Caco-2 (cell line): ENCODE results near the gene TFEB. TPM values are rescaled to one million over a fixed set of nuclear protein-coding genes. Genes with fewer than 3 reads are reported as not detected.

ENCODE experiments used
- BruUV-seq: library from RNA; stranded (reverse); fragments of 400-500 nt; replicated peaks from 2 replicates; lab custom pipeline; 2021; lab: Mats Ljungman, UMichigan
- CTCF ChIA-PET: fragments of 300-600 bp; sonication (Branson Sonifier 250); formaldehyde crosslinking; loops from one replicate; lab custom pipeline; 2022; ENCODE audit warnings: antibody characterized with exemption; lab: Charles Lee
- POLR2A ChIA-PET: fragments of 300-600 bp; sonication (Branson Sonifier 250); formaldehyde crosslinking; loops from one replicate; lab custom pipeline; 2022; ENCODE audit warnings: antibody characterized with exemption; lab: Charles Lee
- DNase-seq, 2 experiments: peaks; one replicate each; pipeline versions ENCODE4 v3.0.0 to v3.0.0-alpha.2; 2020 to 2022
- H3K27me3 ChIP-seq: replicated peaks from 2 replicates; pipeline ENCODE4 v1.6.0; 2011; ENCODE audit warnings: low read length; ENCODE audit not compliant: control insufficient read depth, insufficient read depth
- H3K36me3 ChIP-seq: 2 replicates; pipeline ENCODE4 v1.5.1; 2011; ENCODE audit warnings: low read length; ENCODE audit not compliant: control insufficient read depth, insufficient read depth
- H3K4me1 ChIP-seq: fragments of 250-450 bp; sonication (Bioruptor Pico); 2 replicates; pipeline ENCODE4 v1.5.1; 2020; ENCODE audit warnings: mild to moderate bottlenecking
- H3K4me3 ChIP-seq: 2 replicates; pipeline ENCODE4 v1.5.1; 2011; ENCODE audit warnings: low read depth, mild to moderate bottlenecking, control low read depth, low read length
- H3K9me3 ChIP-seq: fragments of 250-450 bp; sonication (Bioruptor Pico); 2 replicates; pipeline ENCODE4 v1.5.1; 2020; ENCODE audit warnings: mild to moderate bottlenecking, moderate library complexity
- H3K27ac Mint-ChIP-seq: one replicate; pipeline ENCODE4 v1.8.0; 2022; ENCODE audit warnings: mixed read lengths; ENCODE audit not compliant: unreplicated experiment
- H3K27me3 Mint-ChIP-seq: one replicate; pipeline ENCODE4 v1.8.0; 2022; ENCODE audit warnings: mixed read lengths; ENCODE audit not compliant: insufficient read depth, unreplicated experiment
- H3K36me3 Mint-ChIP-seq: one replicate; pipeline ENCODE4 v1.8.0; 2022; ENCODE audit warnings: mild to moderate bottlenecking, mixed read lengths; ENCODE audit not compliant: insufficient read depth, unreplicated experiment
- H3K4me1 Mint-ChIP-seq: one replicate; pipeline ENCODE4 v1.8.0; 2022; ENCODE audit warnings: low read depth, mixed read lengths; ENCODE audit not compliant: unreplicated experiment
- H3K4me3 Mint-ChIP-seq: one replicate; pipeline ENCODE4 v1.8.0; 2022; ENCODE audit warnings: mild to moderate bottlenecking, moderate library complexity, mixed read lengths; ENCODE audit not compliant: unreplicated experiment
- H3K9me3 Mint-ChIP-seq: one replicate; pipeline ENCODE4 v1.8.0; 2022; ENCODE audit warnings: mixed read lengths; ENCODE audit not compliant: unreplicated experiment
- intact Hi-C: fragments of 100-400 bp; cut with micrococcal nuclease; formaldehyde crosslinking; loops from one replicate; pipeline ENCODE4 v1.10.0; 2022; ENCODE audit not compliant: unreplicated experiment
- total RNA-seq: library from RNA; stranded (reverse); gene quantifications from 2 replicates; pipeline ENCODE4 v1.2.3, GENCODE V29; 2022
- TF ChIP-seq, protein P1 (sequence below), 2 experiments: fragments of 200-600 bp in 1 of 2; IDR thresholded peaks; 1 replicate in 1 of 2; 2 replicates in 1 of 2; pipeline versions ENCODE4 v1.5.1 to v1.8.0; 2011 to 2022; ENCODE audit warnings: antibody characterized with exemption in 1 of 2, control low read depth in 1 of 2, inconsistent platforms in 1 of 2, low read depth in 1 of 2, low read length in 1 of 2, mild to moderate bottlenecking in 1 of 2, moderate library complexity in 1 of 2; ENCODE audit not compliant: insufficient read depth in 1 of 2, severe bottlenecking in 1 of 2, unreplicated experiment in 1 of 2

Gene TFEB
- total RNA-seq, 1 experiment from 2014 or later, result 3.8 TPM

DNA sequence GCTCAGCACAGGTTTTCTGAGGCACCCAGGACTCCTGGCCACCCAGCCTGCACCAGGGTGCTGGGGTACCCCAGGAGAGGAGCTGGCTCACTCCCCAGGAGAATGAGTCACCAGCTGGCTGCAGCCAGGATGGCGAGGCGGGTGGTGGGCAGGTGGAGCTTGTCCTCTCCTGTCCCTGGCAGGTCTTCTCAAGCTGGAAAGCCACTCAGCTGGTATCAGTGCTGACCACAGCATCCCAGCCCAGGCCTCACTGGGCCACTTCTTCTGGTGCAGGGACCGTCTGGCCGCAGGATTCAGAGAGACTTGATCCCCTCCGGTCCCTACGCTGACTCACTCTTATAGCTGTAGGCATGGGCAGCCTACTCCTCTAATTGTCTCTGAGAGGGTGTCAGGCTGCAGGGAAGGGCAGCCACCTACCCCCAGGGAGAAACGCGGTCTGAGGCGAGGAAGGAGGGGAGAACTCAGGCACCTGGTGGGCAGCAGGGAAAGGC is 22.2 kb downstream of the TFEB start:
- Histone ChIP-seq H3K4me1 (no peaks in the 10 kb centered on the region), H3K27me3 (no peaks in the 10 kb centered on the region), H3K9me3 (no peaks in the 10 kb centered on the region), H3K4me3 (no peak overlapping the region), H3K36me3 (no peaks in the 10 kb centered on the region)
- intact Hi-C loops, result no loop called here
- ChIA-PET POLR2A (no interaction called here), CTCF (interaction anchor here (0.6 kb wide), 1 partner anchor 62 kb away, joined by 4 read pairs; no protein-coding TSS in a partner anchor)
- TF ChIP-seq, protein P1, sequence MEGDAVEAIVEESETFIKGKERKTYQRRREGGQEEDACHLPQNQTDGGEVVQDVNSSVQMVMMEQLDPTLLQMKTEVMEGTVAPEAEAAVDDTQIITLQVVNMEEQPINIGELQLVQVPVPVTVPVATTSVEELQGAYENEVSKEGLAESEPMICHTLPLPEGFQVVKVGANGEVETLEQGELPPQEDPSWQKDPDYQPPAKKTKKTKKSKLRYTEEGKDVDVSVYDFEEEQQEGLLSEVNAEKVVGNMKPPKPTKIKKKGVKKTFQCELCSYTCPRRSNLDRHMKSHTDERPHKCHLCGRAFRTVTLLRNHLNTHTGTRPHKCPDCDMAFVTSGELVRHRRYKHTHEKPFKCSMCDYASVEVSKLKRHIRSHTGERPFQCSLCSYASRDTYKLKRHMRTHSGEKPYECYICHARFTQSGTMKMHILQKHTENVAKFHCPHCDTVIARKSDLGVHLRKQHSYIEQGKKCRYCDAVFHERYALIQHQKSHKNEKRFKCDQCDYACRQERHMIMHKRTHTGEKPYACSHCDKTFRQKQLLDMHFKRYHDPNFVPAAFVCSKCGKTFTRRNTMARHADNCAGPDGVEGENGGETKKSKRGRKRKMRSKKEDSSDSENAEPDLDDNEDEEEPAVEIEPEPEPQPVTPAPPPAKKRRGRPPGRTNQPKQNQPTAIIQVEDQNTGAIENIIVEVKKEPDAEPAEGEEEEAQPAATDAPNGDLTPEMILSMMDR (IDR thresholded peaks at IDR 0.05; ENCODE audit: insufficient read depth in 1 of 2, low read depth in 1 of 2, low read length in 1 of 2, severe bottlenecking in 1 of 2, unreplicated experiment in 1 of 2), result no peak
- no peak overlapping the region for H3K4me3 Mint-ChIP-seq
- no peaks in the 10 kb centered on the region for H3K27me3 Mint-ChIP-seq
- no peaks in the 10 kb centered on the region for H3K4me1 Mint-ChIP-seq
- H3K27ac Mint-ChIP-seq, result no peak overlapping the region
- no peaks in the 10 kb centered on the region for H3K9me3 Mint-ChIP-seq
- no TSS peak for BruUV-seq
- DNase-seq, result no peak
- H3K36me3 Mint-ChIP-seq, result peaks cover 4% of the 10 kb centered on the region

DNA sequence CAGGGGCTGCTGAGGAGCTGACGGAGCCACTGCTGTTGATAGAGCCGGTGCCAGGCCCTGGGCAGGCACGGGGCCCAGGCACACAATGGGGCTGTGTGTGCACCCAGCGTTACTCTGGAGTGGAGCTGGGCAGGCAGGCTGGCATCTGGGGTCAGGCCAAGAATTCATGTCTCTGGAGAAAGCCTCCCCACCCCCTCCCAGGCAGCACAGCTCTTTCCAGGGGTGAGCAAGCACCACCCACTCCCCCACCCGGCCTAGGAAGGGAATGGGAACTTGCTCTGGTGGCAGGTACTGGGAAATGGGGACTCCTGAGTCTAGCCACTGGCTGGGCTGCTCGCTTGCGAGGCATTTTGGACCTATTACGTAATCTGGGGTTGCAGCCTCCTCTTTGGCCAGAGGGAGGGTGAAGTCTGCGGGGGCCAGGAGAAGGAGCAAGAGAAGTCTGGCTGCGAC is 22.7 kb downstream of the TFEB start:
- Histone ChIP-seq H3K4me3 (no peak overlapping the region), H3K36me3 (no peaks in the 10 kb centered on the region), H3K4me1 (no peaks in the 10 kb centered on the region), H3K27me3 (no peaks in the 10 kb centered on the region), H3K9me3 (no peaks in the 10 kb centered on the region)
- no peak for DNase-seq
- no peaks in the 10 kb centered on the region for H3K9me3 Mint-ChIP-seq
- TF ChIP-seq, protein P1 (IDR thresholded peaks at IDR 0.05; ENCODE audit: insufficient read depth in 1 of 2, low read depth in 1 of 2, low read length in 1 of 2, severe bottlenecking in 1 of 2, unreplicated experiment in 1 of 2), result no peak
- intact Hi-C loops, result no loop called here
- H3K4me1 Mint-ChIP-seq, result no peaks in the 10 kb centered on the region
- peaks cover 4% of the 10 kb centered on the region for H3K36me3 Mint-ChIP-seq
- ChIA-PET CTCF (interaction anchor here (0.6 kb wide), 1 partner anchor 62 kb away, joined by 4 read pairs; no protein-coding TSS in a partner anchor), POLR2A (no interaction called here)
- H3K27ac Mint-ChIP-seq, result no peak overlapping the region
- H3K27me3 Mint-ChIP-seq, result no peaks in the 10 kb centered on the region
- BruUV-seq, result no TSS peak
- no peak overlapping the region for H3K4me3 Mint-ChIP-seq

GRCh38 chr6:41711323-41712038 is 23.9 kb downstream of the TFEB start:
- no peaks in the 10 kb centered on the region for H3K9me3 ChIP-seq
- no peak overlapping the region for H3K4me3 ChIP-seq
- H3K4me3 Mint-ChIP-seq, result no peak overlapping the region
- H3K27me3 ChIP-seq, result no peaks in the 10 kb centered on the region
- H3K4me1 Mint-ChIP-seq, result no peaks in the 10 kb centered on the region
- no peaks in the 10 kb centered on the region for H3K27me3 Mint-ChIP-seq
- no peak for DNase-seq
- H3K9me3 Mint-ChIP-seq, result no peaks in the 10 kb centered on the region
- ChIA-PET CTCF (no interaction called here), POLR2A (no interaction called here)
- H3K36me3 Mint-ChIP-seq, result peaks cover 4% of the 10 kb centered on the region
- H3K4me1 ChIP-seq, result no peaks in the 10 kb centered on the region
- BruUV-seq, result no TSS peak
- TF ChIP-seq, protein P1 (IDR thresholded peaks at IDR 0.05; ENCODE audit: insufficient read depth in 1 of 2, low read depth in 1 of 2, low read length in 1 of 2, severe bottlenecking in 1 of 2, unreplicated experiment in 1 of 2), result no peak
- no peak overlapping the region for H3K27ac Mint-ChIP-seq
- intact Hi-C loops, result no loop called here
- H3K36me3 ChIP-seq, result no peaks in the 10 kb centered on the region
